GM21528 (cell line): ENCODE results near the gene RHOA.
"Not testable (repeated sequence)": the region's sequence is repeated elsewhere in the genome, so short reads cannot be mapped to it uniquely, and the experiment has no call there.

Experiments used
- ATAC-seq: cut with Tn5 transposase; IDR thresholded peaks from one replicate; pipeline ENCODE4 v1.9.1; 2021; ENCODE audit warnings: mild to moderate bottlenecking, moderate library complexity; ENCODE audit not compliant: unreplicated experiment, low FRiP score

RHOA gene

DNA sequence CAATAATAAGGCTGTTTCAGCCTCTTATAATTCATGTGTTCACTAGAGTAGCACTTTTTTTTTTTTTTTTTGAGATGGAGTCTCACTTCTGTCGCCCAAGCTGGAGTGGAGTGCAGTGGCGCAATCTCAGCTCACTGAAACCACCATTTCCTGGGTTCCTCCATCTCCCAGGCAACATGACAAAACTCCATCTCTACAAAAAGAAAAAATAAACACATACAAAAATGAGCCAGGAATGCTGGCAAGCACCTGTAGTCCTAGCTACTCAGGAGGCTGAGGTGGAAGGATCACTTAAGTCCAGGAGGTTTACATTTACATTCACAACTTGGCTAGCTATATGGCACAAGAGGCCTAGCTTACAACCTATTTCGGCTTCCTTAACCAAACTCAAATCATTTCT, 78.7 kb downstream of the RHOA start:
- no peak for ATAC-seq

DNA sequence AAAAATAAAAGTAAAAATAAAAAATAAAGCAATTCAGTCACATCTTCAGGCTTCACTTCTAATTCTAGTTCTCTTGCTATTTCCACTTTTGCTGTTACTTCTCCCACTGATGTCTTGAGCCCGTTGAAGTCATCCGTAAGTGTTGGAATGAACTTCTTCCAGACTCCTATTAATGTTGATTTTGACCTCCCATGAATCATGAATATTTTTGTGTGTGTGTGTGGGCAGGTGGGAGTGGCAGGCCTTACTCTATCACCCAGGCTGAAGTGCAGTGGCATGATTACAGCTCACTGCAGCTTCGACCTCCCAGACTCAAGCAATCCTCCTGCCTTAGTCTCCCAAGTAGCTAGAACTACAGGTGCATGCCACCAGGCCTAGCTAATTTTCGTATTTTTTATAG, 82.6 kb downstream of the RHOA start:
- ATAC-seq = no peak

DNA sequence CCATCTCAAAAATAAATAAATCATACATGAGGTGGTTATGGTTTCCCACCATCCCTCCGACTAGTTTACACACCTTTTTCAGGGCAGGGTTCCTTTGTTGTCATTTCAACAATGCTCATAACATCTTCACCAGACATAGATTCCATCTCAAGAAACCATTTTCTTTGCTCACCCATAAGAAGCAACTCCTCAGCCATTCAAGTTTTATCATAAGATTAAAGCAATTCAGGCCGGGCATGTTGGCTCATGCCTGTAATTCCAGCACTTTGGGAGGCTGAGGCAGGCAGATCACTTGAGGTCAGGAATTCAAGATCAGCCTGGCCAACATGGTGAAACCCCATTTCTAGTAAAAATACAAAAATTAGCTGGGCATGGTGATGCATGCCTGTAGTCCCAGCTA, 83.4 kb downstream of the RHOA start:
- not testable (repeated sequence) for ATAC-seq

DNA sequence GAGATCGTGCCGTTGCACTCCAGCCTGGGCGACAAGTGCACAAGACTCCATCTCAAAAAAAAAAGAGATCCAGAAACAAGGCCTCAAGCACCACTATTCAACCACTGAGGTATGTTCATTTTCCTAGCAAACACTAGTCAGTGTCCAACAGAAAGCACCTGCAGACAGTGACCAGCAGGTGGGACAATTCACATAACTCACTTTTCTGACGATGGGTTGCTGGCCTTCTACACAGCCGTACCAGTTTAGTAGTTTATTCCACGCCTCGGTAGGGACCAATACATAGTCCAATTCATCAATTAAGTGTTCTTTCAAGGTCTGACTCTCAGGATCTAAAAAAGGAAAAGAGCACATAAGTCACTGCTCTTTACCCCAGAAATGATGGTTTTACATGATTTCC, 84.3 kb downstream of the RHOA start:
- no peak for ATAC-seq

DNA sequence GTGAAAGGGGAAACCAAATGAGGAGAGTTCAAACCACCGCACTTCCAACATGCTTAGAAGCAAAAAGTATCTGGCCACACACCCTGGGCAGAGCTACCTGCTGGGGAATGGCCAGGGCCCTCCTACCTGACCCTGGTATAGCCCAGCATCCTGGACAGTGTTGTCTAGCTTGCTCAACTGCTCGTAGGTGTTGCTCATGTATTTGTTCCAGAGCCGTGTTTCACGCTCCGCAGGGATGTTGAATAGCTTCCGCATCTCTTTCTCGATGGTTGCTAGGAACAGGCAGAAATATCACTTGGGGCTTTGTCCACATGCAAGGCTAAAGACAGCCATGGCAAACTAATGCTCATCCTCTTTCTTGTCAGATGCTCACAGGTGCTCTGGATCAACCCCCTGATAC, 87.0 kb downstream of the RHOA start:
- no peak for ATAC-seq

DNA sequence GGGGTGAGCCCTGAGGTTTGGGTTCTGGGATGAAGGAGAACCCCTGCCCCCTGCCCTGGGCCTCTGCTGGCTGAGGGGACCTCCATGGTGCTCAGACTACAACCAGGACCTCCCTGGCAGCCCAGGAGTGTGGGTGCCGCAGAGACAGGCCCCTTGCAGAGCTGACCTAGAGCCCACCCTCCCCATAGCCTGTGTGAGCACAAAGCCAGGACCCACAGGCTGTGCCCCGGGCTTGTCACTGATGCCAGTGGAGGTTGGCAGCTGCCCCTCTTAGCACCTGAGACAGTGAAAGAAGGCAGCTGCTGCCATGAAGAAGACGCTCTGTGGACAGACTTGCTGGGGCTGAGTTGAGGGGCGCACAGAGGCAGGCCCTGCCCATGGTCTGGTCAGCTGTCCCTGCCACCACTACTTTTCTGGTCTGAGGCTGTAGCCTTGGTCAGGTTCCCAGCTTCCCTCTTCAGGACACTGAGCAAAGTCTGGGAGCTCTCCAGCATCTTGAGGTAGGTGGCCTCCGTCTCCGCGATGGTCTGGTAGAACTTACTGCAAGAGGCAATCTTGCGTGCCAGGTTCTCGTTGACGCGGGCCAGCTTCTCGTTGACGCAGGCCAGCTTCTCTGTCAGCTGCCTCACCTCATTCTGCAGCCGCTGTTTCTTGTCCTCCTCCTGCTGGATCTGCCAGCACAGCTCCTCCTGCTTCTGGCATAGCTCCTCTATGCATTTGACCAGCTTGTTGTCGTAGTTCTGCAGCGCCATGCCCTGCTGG, 94.9 kb downstream of the RHOA start:
- no peak for ATAC-seq

DNA sequence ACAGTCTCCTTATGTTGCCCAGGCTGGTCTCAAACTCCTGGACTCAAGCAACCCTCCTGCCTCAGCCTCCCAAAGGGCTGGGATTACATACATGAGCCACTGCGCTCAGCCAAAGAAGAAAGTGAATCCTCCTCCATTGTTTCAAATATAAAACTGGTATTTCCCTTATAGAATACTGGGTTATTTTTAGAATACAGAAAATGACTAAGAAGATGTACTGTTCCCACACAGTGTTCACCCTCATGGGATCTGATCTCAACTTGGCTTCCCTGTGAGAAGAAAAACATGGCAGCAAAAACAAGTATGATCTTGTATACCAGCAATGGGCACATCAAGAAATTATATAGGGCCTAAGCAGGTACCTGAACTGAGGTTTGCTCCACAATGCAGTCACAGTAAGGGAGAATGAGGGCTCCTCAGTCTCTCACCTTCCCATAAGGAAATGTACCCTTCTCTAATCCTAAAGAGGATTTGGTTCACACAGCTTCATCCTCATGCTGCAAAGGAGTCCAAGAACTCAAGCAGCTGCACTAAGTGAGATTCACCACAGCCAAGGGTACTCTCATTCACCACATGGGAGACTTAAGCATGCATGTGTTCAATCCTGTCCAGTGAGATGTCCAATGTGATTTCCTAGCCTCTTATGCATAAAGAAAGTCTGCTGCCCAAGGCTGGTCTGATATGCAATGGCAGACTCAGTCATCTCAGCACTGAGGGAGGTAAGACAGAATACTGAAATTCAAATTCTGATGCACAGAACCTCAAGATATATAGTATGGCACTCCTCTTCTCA, 97.7 kb downstream of the RHOA start:
- ATAC-seq = no peak

DNA sequence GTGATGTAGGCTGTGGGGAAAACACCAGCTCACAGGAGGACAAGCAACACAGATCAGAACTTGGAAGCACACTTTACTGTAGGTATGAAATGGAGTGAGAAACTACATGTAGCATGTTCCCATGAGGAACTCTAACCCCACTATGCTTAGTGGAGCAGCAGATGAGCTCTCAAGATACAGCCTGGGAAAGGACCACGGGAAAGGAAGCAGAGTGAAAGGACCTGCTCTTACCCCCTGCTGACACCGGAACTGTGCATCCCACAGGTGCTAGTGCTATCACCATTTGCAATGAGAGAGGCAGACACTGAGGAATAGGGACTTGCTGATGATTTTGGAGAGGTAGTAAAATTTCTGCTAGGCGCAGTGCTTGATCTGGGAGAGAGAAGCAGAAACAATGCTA, 100.5 kb downstream of the RHOA start:
- ATAC-seq = no peak

DNA sequence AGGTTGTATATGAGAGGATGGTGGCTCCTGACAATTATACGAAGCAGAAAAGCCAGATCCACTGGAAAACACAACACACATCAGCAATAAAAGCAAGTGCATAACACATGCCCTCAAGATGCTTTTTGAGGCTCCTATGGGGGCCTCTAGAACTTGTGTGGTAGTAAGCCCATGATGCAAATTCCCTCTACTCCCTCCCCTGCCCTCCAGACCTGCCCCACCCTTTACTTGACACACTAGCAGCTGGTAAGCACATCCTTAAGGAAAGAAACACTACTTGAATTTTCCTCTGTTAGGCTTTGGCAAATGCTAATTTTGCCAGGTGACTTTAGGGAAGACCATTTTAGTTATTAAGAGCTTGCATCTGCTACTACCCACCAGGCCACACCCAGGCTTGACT, 101.1 kb downstream of the RHOA start:
- no peak for ATAC-seq
